Karpas-422 (cell line): Measurements from ENCODE around the gene LPCAT3. TPM values are rescaled to one million over a fixed set of nuclear protein-coding genes. Genes with fewer than 3 reads are reported as not detected.

Experiments
- DNase-seq: peaks from one replicate; pipeline ENCODE4 v3.0.0-alpha.2; 2015
- H2AFZ ChIP-seq: fragments of 200-600 bp; sonication (generic); 2 replicates; pipeline ENCODE4 v1.6.1; 2014; ENCODE audit warnings: antibody characterized with exemption, low read length, mixed read lengths
- H3K27ac ChIP-seq: fragments of 200-600 bp; sonication (generic); 2 replicates; pipeline ENCODE4 v1.5.1; 2014; ENCODE audit warnings: mild to moderate bottlenecking, low read length, moderate library complexity
- H3K27me3 ChIP-seq: fragments of 200-600 bp; sonication (generic); 2 replicates; pipeline ENCODE4 v1.6.1; 2014; ENCODE audit warnings: low read length, mixed read lengths
- H3K36me3 ChIP-seq: fragments of 200-600 bp; sonication (generic); 2 replicates; pipeline ENCODE4 v1.6.1; 2014; ENCODE audit warnings: low read length, mixed read lengths; ENCODE audit not compliant: insufficient read depth
- H3K4me1 ChIP-seq: fragments of 200-600 bp; sonication (generic); 2 replicates; pipeline ENCODE4 v1.6.1; 2014; ENCODE audit warnings: mild to moderate bottlenecking, low read length, mixed read lengths
- H3K4me2 ChIP-seq: fragments of 200-600 bp; sonication (generic); 2 replicates; pipeline ENCODE4 v1.6.1; 2014; ENCODE audit warnings: low read length, low read depth, mild to moderate bottlenecking; ENCODE audit not compliant: poor library complexity, severe bottlenecking
- H3K4me3 ChIP-seq: fragments of 200-600 bp; sonication (generic); 2 replicates; pipeline ENCODE4 v1.5.1; 2014; ENCODE audit warnings: mild to moderate bottlenecking, antibody characterized with exemption, low read length, mixed read lengths
- H3K79me2 ChIP-seq: fragments of 200-600 bp; sonication (generic); 2 replicates; pipeline ENCODE4 v1.6.1; 2014; ENCODE audit warnings: mild to moderate bottlenecking, low read length, mixed read lengths
- H3K9ac ChIP-seq: fragments of 200-600 bp; sonication (generic); 2 replicates; pipeline ENCODE4 v1.6.0; 2014; ENCODE audit warnings: low read length
- H3K9me2 ChIP-seq: fragments of 200-600 bp; sonication (generic), shearing (Covaris generic); replicated peaks from 2 replicates; pipeline ENCODE4 v1.6.0; 2014; ENCODE audit warnings: mild to moderate bottlenecking, low read length, moderate library complexity; ENCODE audit not compliant: insufficient read depth
- H3K9me3 ChIP-seq: fragments of 300-700, 200-600 bp; sonication (generic); 2 replicates; pipeline ENCODE4 v1.6.1; 2014; ENCODE audit warnings: low read length, mixed read lengths
- H4K20me1 ChIP-seq: fragments of 200-600 bp; sonication (generic); 2 replicates; pipeline ENCODE4 v1.6.1; 2014; ENCODE audit warnings: mild to moderate bottlenecking, antibody characterized with exemption, low read length, low read depth; ENCODE audit not compliant: insufficient read depth
- total RNA-seq: library from RNA; depleted of rRNA; stranded (reverse); fragments of >200 nt; shearing (Covaris generic); gene quantifications from 2 replicates; pipeline ENCODE4 v1.2.3, GENCODE V29; 2014; ENCODE audit warnings: low replicate concordance

LPCAT3 gene
- total RNA-seq, 1 experiment from 2014 or later = 42.7 TPM

GRCh38 chr12:6955108-6956020 lies 62.9 kb downstream of the LPCAT3 start:
- Histone ChIP-seq H3K9ac (peak overlapping the region; percentile 100), H3K9me2 (no peaks in the 10 kb centered on the region), H3K4me2 (peak overlapping the region; percentile 83), H3K79me2 (peaks cover 29% of the 10 kb centered on the region), H3K36me3 (peaks cover 35% of the 10 kb centered on the region), H4K20me1 (peaks cover 26% of the 10 kb centered on the region; the same call in 1 of the 2 replicates), H3K4me1 (peaks cover 89% of the 10 kb centered on the region), H3K9me3 (no peaks in the 10 kb centered on the region), H3K4me3 (peak overlapping the region; percentile 96; the same call in 1 of the 2 replicates), H3K27ac (peak overlapping the region; percentile 97), H2AFZ (no peak overlapping the region), H3K27me3 (no peaks in the 10 kb centered on the region)
- no peak for DNase-seq

- Histone ChIP-seq H3K4me2 (peak overlapping the region; percentile 83), H3K4me1 (peaks cover 87% of the 10 kb centered on the region), H4K20me1 (peaks cover 26% of the 10 kb centered on the region; the same call in 1 of the 2 replicates), H3K9me3 (no peaks in the 10 kb centered on the region), H3K27me3 (no peaks in the 10 kb centered on the region), H2AFZ (no peak overlapping the region), H3K36me3 (peaks cover 32% of the 10 kb centered on the region), H3K27ac (peak overlapping the region; percentile 97), H3K9me2 (no peaks in the 10 kb centered on the region), H3K9ac (peak overlapping the region; percentile 100), H3K79me2 (peaks cover 29% of the 10 kb centered on the region), H3K4me3 (peak overlapping the region; percentile 96; the same call in 1 of the 2 replicates)
- DNase-seq = no peak
Measured at GRCh38 chr12:6954316-6955107, 63.8 kb downstream of the LPCAT3 start.

- no peaks in the 10 kb centered on the region for H3K27me3 ChIP-seq
- peak overlapping the region; percentile 83 for H3K4me2 ChIP-seq
- peaks cover 32% of the 10 kb centered on the region for H3K36me3 ChIP-seq
- peaks cover 24% of the 10 kb centered on the region; the same call in 1 of the 2 replicates for H4K20me1 ChIP-seq
- peak overlapping the region; percentile 97 for H3K27ac ChIP-seq
- H3K79me2 ChIP-seq = peaks cover 29% of the 10 kb centered on the region
- no peaks in the 10 kb centered on the region for H3K9me2 ChIP-seq
- H3K4me3 ChIP-seq = peak overlapping the region; percentile 96
- DNase-seq = peak; percentile 95
- peak overlapping the region; percentile 100 for H3K9ac ChIP-seq
- H3K4me1 ChIP-seq = peaks cover 86% of the 10 kb centered on the region
- H3K9me3 ChIP-seq = no peaks in the 10 kb centered on the region
- H2AFZ ChIP-seq = no peak overlapping the region
Measured at GRCh38 chr12:6953442-6954315, 64.6 kb downstream of the LPCAT3 start.

- H3K9ac ChIP-seq = peak overlapping the region; percentile 100
- H3K27ac ChIP-seq = peak overlapping the region; percentile 97
- H4K20me1 ChIP-seq = peaks cover 17% of the 10 kb centered on the region; the same call in 1 of the 2 replicates
- H3K9me2 ChIP-seq = no peaks in the 10 kb centered on the region
- H3K4me1 ChIP-seq = peaks cover 79% of the 10 kb centered on the region
- peaks cover 29% of the 10 kb centered on the region for H3K36me3 ChIP-seq
- H3K4me2 ChIP-seq = peak overlapping the region; percentile 83
- H3K9me3 ChIP-seq = no peaks in the 10 kb centered on the region
- DNase-seq = peak; percentile 72
- no peaks in the 10 kb centered on the region for H3K27me3 ChIP-seq
- peaks cover 29% of the 10 kb centered on the region for H3K79me2 ChIP-seq
- no peak overlapping the region for H2AFZ ChIP-seq
- H3K4me3 ChIP-seq = peak overlapping the region; percentile 96
Measured at GRCh38 chr12:6952863-6953441, 65.3 kb downstream of the LPCAT3 start.

- H3K27ac ChIP-seq = peak overlapping the region; percentile 97
- peak overlapping the region; percentile 100 for H3K9ac ChIP-seq
- peaks cover 29% of the 10 kb centered on the region for H3K79me2 ChIP-seq
- H3K4me2 ChIP-seq = peak overlapping the region; percentile 83
- no peaks in the 10 kb centered on the region for H3K27me3 ChIP-seq
- H3K9me3 ChIP-seq = no peaks in the 10 kb centered on the region
- H3K4me3 ChIP-seq = peak overlapping the region; percentile 96
- H3K4me1 ChIP-seq = peaks cover 75% of the 10 kb centered on the region
- H3K9me2 ChIP-seq = no peaks in the 10 kb centered on the region
- DNase-seq = peak; percentile 70
- H2AFZ ChIP-seq = no peak overlapping the region
- peaks cover 12% of the 10 kb centered on the region; the same call in 1 of the 2 replicates for H4K20me1 ChIP-seq
- H3K36me3 ChIP-seq = peaks cover 25% of the 10 kb centered on the region
Measured at GRCh38 chr12:6952121-6952862, 66.0 kb downstream of the LPCAT3 start.

- Histone ChIP-seq H3K4me2 (peak overlapping the region; percentile 83), H3K9me3 (no peaks in the 10 kb centered on the region), H3K4me3 (peak overlapping the region; percentile 96), H3K9ac (peak overlapping the region; percentile 100), H3K4me1 (peaks cover 75% of the 10 kb centered on the region), H2AFZ (no peak overlapping the region), H3K9me2 (no peaks in the 10 kb centered on the region), H3K27me3 (no peaks in the 10 kb centered on the region), H3K79me2 (peaks cover 29% of the 10 kb centered on the region), H3K36me3 (peaks cover 25% of the 10 kb centered on the region), H4K20me1 (peaks cover 12% of the 10 kb centered on the region; the same call in 1 of the 2 replicates), H3K27ac (peak overlapping the region; percentile 97)
- DNase-seq = peak; percentile 69
Measured at GRCh38 chr12:6951551-6952120, 66.6 kb downstream of the LPCAT3 start.
